Gastroesophageal sphincter (tissue), 3 donors: ENCODE results near the gene FRRS1.

Experiments used
- CTCF ChIP-seq, 4 experiments: fragments of 200-600 bp in 2 of 4; fragments of 450-650 bp in 2 of 4; sonication (generic) in 1 of 4; IDR thresholded peaks; one replicate each; pipeline ENCODE4 v1.5.1; 2017 to 2019; ENCODE audit warnings: antibody characterized with exemption in 4 of 4, mild to moderate bottlenecking in 2 of 4, moderate library complexity in 2 of 4
- EP300 ChIP-seq: sonication (generic); formaldehyde crosslinking; IDR thresholded peaks from one replicate; pipeline ENCODE4 v1.6.1; 2017; ENCODE audit warnings: antibody characterized with exemption, mild to moderate bottlenecking
- POLR2A ChIP-seq, 2 donors: fragments of 450-650 bp; IDR thresholded peaks; one replicate each; pipeline ENCODE4 v1.6.1; 2017; ENCODE audit warnings: antibody characterized with exemption in 2 of 2, mild to moderate bottlenecking in 2 of 2, moderate library complexity in 1 of 2
- POLR2AphosphoS5 ChIP-seq: sonication (generic); formaldehyde crosslinking; IDR thresholded peaks from one replicate; pipeline ENCODE4 v1.6.1; 2017; ENCODE audit warnings: antibody characterized with exemption

DNA sequence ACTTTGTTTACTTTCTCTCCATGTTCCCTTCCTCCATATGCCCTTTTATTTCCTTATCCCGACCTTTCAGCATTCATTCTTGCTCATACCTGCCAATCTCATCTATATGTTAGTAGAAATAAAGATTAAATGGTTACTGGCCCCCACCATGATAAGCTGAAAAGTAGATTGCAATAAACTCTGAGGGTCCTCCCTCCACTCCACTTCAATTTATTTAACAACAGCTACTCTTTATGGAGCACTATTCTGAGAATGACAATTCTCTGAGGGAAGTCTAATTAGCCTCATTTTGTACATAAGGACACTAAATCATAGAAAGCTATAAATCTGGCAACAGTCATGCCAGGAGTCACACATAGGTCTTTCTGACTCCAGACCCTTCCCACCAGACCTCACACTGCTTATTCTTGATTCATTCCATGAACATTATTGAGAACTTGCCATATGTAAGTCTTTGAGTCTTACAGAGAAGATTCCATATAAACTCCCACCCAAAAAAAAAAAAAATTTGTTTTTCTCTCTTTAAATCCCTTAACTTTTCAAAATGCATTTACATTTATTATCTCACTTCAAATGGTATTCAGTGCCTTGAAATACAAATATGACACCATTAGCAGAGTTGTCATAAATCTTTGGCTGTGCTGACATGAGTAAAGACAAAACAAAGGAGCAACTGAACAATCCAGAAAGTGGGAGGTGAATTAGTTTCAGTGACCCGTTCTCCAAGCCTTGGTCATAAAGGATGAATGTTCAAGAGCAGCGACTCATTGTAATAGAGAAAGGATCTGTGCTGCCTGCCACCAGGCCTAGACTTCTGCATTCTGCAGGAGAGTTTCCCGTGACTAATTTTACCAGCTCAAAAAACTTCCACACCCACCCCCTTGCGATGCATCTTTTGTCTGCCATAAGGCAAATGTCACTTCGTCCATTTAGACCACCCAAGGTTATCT lies 92.0 kb downstream of the FRRS1 start:
- no peak for TF ChIP-seq POLR2A (IDR thresholded peaks at IDR 0.05)
- no peak for TF ChIP-seq POLR2AphosphoS5
- no peak for TF ChIP-seq CTCF (IDR thresholded peaks at IDR 0.05)
- TF ChIP-seq EP300: no peak
